Measurements from ENCODE around the gene SLC7A4.

Gene SLC7A4, protein sequence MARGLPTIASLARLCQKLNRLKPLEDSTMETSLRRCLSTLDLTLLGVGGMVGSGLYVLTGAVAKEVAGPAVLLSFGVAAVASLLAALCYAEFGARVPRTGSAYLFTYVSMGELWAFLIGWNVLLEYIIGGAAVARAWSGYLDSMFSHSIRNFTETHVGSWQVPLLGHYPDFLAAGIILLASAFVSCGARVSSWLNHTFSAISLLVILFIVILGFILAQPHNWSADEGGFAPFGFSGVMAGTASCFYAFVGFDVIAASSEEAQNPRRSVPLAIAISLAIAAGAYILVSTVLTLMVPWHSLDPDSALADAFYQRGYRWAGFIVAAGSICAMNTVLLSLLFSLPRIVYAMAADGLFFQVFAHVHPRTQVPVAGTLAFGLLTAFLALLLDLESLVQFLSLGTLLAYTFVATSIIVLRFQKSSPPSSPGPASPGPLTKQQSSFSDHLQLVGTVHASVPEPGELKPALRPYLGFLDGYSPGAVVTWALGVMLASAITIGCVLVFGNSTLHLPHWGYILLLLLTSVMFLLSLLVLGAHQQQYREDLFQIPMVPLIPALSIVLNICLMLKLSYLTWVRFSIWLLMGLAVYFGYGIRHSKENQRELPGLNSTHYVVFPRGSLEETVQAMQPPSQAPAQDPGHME

DNA sequence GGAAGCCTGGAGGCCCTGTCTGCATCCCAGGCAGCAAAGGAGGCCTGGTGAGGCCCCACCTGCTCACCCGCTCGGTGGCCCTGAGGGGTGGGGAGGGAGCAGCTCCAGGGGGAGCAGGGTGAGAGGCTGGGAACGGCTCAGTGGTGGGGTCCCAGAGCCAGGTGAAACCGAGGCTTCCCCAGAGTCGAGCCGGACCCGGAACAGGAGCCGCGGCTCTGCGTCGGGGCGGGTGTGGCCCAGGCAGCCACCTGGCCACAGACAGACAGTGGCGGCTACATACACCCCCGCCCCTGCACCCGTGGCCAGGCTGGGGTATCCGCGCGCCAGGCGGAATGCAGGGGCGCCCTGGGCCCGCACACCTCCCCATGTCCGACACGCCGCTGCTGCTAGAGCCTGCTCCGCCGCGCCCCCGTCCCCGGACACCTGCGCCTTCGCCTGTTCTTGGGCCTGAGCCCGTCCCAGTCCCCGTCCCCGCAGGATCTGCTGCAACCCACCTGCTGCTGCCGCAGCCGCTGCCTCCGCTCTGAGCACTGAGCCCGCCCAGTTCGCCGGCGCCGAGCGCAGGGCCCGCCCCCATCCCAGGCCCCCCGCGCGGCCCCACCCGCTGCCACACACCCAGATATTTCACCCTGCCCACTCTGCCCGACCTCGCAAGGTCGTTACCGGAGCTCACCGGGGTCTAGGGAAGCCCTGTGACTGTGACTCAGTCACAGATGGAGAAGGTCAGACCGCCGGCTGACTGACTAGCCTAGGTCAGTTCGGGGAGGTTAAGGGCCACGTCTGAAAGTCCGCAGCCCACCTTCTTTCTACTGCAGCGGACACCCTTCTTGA lies at the start of gene SLC7A4:
TSS of gene SLC7A4 (minus strand) at position 525 of the 831 bp plus-strand sequence. CDS start 749 bp downstream, outside the sequence.
- TF ChIP-seq, protein P1, sequence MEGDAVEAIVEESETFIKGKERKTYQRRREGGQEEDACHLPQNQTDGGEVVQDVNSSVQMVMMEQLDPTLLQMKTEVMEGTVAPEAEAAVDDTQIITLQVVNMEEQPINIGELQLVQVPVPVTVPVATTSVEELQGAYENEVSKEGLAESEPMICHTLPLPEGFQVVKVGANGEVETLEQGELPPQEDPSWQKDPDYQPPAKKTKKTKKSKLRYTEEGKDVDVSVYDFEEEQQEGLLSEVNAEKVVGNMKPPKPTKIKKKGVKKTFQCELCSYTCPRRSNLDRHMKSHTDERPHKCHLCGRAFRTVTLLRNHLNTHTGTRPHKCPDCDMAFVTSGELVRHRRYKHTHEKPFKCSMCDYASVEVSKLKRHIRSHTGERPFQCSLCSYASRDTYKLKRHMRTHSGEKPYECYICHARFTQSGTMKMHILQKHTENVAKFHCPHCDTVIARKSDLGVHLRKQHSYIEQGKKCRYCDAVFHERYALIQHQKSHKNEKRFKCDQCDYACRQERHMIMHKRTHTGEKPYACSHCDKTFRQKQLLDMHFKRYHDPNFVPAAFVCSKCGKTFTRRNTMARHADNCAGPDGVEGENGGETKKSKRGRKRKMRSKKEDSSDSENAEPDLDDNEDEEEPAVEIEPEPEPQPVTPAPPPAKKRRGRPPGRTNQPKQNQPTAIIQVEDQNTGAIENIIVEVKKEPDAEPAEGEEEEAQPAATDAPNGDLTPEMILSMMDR (IDR thresholded peaks at IDR 0.05; ENCODE audit: low read depth, low read length, missing control alignments), result no peak
- in situ Hi-C loops (cut with HindIII; ENCODE audit: low sequenced_read_pairs), result no loop called here
- DNase-seq (ENCODE audit: low read depth), result no peak
- H3K4me3 ChIP-seq (ENCODE audit: low read depth, low read length), result no peak within 1 kb of the TSS

DNA sequence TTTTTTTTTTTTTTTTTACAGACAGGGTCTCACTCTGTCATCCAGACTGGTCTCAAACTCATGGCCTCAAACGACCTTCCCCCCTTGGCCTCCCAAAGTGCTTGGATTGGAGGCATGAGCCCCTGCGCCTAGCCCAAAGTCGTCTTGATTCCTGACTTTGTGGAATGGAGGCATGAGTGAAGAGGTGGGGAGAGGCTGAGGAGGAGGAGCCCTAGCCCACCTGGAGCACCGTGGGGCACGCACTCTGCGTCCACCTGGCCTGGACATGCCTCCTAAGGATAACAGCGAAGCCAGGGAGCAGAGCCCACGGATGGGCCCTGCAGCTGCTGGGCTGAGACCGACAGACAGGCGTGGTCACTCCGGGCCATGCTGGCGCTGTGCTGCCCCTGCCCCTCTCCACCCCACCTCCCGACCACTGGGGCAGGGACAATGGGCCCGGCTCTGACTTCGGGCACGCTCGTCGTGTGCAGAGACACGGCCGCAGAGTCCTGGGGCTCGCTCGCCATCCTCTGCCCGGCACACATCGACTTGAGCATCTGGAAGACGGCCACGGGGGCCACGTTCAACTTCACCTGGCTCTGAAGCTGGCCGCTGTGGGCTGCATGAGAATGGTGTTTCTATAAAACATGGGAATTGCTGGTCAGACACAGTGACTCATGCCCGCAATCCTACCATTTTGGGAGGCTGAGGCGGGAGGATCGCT lies 48.2 kb upstream of the SLC7A4 start:
- no peak for DNase-seq (ENCODE audit: low read depth)
- no peak overlapping the region for H3K4me3 ChIP-seq (ENCODE audit: low read depth, low read length)
- in situ Hi-C loops (cut with HindIII; ENCODE audit: low sequenced_read_pairs), result no loop called here
- TF ChIP-seq, protein P1 (IDR thresholded peaks at IDR 0.05; ENCODE audit: low read depth, low read length, missing control alignments), result no peak

DNA sequence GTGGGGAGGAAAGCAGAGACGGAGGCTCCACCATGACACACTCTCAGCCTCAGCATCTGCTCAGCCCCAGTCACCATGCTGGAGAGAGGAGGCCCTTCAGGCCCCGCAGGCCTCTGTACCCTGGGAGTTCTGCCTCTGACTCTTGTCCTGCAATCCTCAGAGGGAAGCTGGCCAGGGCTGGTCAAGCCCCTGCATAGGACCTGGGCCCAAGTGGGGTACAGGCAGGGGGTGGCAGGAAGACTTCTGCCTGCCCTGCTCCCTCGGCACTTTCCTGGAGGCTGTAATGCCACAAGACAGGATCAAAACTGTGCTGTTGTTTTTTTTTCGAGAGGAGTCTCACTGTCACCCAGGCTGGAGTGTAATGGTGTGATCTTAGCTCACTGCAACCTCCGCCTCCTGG lies 47.1 kb upstream of the SLC7A4 start:
- TF ChIP-seq, protein P1 (IDR thresholded peaks at IDR 0.05; ENCODE audit: low read depth, low read length, missing control alignments), result no peak
- H3K4me3 ChIP-seq (ENCODE audit: low read depth, low read length), result no peak overlapping the region
- in situ Hi-C loops (cut with HindIII; ENCODE audit: low sequenced_read_pairs), result no loop called here
- no peak for DNase-seq (ENCODE audit: low read depth)

DNA sequence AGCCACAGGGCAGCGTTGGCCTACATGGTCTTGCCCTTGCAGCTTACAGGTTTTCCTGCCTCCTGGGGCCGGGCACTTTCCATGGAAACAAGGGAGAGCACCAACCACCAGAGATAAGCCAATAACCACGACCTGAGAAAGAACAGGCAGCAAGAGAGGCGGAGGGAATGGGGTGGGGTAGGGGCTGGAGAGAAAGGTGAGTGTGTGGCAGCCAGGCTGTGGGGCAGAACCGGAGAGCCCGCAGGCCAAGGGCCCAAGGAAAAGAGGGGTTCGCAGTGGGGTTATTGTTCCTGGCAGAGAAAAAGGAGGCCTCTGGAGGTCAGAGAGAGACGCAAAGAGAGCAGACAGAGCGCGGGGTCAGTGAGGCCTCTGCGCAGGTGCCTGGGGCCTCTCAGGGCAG lies 46.6 kb upstream of the SLC7A4 start:
- TF ChIP-seq, protein P1 (IDR thresholded peaks at IDR 0.05; ENCODE audit: low read depth, low read length, missing control alignments), result no peak
- in situ Hi-C loops (cut with HindIII; ENCODE audit: low sequenced_read_pairs), result no loop called here
- H3K4me3 ChIP-seq (ENCODE audit: low read depth, low read length), result no peak overlapping the region
- no peak for DNase-seq (ENCODE audit: low read depth)

DNA sequence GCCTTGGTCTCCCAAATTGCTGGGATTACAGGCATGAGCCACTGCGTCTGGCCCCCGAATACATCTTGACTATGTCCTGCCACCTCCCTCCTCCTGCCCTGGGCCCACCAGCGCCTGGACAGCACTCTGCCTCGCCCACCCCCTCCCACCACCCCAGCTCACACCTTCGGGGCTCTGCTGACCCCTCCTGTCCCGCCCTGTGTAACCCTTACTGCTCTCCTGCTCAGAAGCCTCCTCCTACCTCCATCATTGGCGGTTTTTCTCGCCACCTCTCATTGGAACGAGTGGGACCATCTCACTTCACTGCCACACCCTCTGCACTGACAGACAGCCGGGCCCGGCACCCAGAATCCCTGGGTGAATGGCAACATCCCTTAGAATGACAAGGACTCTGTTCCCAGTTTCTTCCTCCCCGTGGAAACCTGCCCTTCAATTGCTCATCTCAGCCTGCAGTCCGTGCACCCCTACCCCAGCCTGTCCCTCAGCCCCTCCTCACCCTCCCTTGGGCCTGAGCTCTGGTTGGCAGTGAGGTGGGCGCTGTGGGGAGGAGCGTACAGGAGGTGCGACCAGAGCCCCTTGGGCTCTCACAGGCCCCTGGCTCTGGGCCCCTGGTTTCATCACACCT lies 45.6 kb upstream of the SLC7A4 start:
- no peak overlapping the region for H3K4me3 ChIP-seq (ENCODE audit: low read depth, low read length)
- in situ Hi-C loops (cut with HindIII; ENCODE audit: low sequenced_read_pairs), result no loop called here
- TF ChIP-seq, protein P1 (IDR thresholded peaks at IDR 0.05; ENCODE audit: low read depth, low read length, missing control alignments), result no peak
- no peak for DNase-seq (ENCODE audit: low read depth)
